Mesenteric fat pad (tissue), 1 donor: ENCODE measurements around the gene KRTAP10-1. TPM values are rescaled to one million over a fixed set of nuclear protein-coding genes. Genes with fewer than 3 reads are reported as not detected.
"Not testable (repeated sequence)": the region's sequence is repeated elsewhere in the genome, so short reads cannot be mapped to it uniquely, and the experiment has no call there.

Source experiments
- DNase-seq: peaks from one replicate; pipeline ENCODE4 v3.0.0-alpha.2; 2020; ENCODE audit warnings: low spot score
- total RNA-seq: library from RNA; stranded (reverse); fragmentation: NEBNext Ultra II Directional; extraction: Animal tissue kit (Norgen Biotek cat#: 25700); gene quantifications from one replicate; pipeline ENCODE4 v1.2.1, GENCODE V29; 2021
- donor health status: DM: yes; HTN: yes; CAD: no.

KRTAP10-1 gene
- total RNA-seq, 1 donor from 2014 or later: not detected

DNA sequence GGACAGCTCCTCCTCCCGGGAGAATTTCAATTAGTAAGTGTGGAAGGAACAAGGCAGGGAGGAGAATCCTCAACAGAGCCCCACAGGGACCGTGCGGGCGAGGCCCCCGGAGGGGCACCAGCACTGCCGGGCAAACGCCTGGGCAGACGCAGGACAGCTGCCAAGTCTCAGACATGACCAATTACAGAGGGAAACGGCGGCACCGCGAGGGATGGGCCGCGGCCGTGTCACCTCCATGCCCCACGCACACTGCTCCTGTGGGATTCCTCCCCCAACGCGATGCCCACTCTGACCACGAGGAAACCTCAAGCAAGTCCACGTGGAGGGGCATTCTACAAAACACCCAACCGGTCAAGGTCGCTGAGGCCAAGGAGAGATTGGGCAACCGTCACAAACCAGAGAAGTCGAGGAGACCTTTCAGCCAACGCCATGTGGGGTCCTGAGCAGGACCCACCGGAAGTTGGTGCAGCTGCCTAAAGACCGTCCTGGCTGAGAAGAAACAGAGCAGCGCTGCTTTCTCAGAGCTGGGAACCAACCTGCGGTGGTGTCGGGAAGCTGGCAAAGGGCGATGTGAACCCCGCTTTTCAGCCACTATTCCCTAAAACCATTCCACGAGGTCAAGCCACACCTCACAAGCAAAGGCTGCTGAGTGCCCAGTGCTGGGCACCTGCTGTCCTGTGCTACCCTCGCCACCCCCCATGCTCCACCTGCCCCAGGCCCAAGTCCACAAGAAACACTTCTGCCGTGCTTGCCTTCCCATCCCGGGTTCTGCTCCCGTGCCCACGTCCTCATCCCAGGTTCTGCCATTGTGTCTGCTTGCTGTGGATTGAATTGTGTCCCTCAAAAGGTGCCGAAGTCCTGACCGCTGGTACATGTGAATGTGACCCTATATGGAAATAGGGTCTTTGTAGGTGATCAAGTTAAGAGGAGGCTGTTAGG lies 32.1 kb upstream of the KRTAP10-1 start:
- DNase-seq: no peak

DNA sequence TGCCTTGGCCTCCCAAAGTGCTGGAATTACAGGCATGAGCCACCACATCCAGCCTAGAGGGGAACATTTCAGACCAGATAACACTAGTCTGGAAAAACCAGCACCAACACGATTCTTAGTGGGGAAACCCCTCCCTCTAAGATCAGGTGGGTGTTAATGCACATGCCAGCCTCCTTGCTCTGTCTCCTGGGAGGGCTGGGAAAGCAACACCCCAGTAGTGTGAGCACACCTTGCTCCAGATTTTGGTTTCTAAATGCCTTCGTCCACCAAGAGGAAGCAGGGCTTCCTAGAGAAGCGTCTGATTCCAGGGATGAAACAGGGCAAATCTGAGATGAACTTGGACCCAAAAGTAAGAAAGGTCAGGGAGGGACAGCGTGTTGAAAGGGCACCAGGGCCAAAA lies 31.3 kb upstream of the KRTAP10-1 start:
- no peak for DNase-seq

GRCh38 chr21:44569861-44570517 lies 30.0 kb upstream of the KRTAP10-1 start:
- no peak for DNase-seq

DNA sequence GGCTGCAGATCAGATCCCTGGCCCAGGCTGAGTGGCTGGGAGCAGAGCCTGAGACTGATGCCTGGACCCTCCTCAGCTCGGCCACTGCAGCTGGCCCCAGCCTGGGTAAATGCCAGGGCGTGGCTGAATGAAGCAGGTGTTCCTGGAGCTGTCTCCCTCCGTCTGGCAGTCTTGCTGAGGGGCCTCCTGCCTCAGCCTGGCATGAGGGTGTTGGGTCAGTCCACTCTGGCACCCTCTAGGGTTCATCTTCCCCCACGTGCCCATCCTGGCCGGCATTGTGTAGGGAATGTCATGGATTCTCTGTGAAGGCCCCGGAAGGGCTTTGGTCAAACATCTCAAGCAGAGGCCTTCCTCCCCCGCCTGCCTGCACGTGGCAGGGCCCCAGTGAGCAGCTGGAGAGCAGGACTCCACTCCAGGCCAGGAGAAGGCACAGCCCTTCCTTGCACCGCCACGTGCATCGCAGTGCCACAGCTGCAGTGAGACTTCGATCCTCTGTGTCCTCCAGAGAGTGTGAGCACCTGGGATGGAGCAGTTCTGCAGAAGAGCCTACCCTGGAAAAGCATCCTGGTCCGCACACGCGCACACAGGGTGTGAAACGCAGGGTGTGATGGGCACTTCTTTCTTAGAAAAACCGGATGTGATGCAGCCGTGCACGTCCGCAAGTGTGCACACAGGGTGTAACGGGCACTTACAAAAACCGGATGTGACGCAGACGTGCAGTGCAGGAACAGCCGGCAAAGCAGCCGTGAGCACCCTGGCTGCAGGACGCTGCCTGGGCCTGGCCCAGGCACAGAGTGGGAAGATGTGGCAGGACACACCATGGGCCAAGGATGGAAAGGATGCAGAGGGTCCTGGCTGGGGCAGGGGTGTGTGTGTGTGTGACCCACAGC lies 28.9 kb upstream of the KRTAP10-1 start:
- no peak for DNase-seq

DNA sequence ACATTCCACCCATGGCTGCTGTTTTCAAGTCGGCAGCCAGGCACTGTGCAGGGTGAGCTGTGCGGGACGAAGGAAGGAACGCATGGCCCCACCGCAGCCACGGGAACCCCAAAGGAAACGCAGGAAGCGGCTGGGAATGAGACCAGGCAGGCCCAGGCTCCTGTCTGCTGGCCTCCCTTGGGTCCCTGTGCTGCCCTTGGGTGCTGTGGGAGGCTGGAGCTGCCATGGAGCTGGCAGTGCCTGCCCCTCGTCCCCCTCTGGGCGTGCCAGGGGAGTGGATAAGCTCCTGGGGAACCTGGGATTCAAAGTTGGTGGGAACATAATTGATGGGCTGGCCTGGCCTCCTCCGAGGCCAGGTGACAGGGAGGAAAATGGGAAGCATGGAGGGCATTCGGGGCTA lies 28.3 kb upstream of the KRTAP10-1 start:
- peak; percentile 85 for DNase-seq

DNA sequence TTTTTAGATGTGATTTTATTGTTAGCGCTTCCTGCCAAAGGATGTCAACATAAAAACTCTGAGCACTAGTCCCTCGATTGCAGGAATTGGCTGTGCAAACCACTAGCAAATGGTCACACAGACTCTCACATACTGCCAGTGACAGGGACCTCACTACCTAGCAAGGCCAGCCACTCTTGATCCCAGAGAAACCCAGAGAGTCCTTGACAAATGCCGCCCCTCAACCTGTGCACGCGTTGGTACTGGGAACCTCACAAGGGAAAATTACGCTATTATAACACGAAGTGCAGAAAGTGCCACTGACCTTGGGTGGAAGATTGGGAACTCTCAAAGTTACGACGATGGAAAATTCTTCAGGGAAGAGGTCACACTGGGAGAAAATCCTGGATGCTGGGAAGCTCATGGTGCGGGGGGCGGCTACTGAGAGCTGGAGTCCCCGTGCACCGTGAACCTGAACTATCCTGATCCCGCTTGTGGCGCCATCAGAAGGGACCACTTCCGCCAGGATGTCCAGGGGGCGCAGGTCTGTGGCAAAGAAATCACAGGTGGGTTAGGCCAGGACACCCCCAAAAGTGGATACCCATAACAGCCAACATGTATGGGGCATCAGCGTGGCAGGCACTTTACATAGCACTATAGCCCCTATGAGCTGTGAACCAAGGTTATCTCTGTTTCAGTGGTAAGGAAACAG lies 27.6 kb upstream of the KRTAP10-1 start:
- no peak for DNase-seq

- no peak for DNase-seq
Measured at GRCh38 chr21:44566403-44566802, 26.4 kb upstream of the KRTAP10-1 start.

DNA sequence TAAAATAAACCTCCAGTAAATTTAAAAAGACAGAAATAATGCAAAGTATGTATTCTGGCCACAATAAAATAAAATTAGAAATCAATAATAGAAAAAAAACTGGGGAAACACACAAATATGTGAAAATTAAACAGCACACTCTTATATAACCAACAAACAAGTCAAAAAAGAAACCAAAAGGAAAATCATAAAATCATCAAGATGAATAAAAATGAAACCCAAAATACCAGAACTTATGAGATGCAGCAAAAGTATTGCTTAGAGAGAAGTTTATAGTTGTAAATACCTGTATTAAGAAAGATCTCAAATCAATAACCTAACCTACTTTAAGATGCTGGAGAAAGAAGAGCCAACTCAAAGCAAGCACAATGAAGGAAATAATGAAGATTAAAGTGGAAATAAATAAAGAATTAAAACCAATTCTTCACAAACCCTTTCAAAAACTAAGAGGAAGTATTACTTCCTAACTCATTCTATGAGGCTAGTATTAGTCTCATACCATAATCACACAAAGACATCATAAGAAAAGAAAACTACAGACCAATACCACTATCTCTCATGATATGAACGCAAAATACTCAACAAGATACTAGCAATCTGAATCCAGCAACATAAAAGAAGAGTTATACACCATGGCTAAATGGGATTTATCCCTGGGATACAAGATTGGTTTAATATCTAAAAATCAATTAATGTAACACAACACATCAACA lies 25.0 kb upstream of the KRTAP10-1 start:
- DNase-seq: no peak

DNA sequence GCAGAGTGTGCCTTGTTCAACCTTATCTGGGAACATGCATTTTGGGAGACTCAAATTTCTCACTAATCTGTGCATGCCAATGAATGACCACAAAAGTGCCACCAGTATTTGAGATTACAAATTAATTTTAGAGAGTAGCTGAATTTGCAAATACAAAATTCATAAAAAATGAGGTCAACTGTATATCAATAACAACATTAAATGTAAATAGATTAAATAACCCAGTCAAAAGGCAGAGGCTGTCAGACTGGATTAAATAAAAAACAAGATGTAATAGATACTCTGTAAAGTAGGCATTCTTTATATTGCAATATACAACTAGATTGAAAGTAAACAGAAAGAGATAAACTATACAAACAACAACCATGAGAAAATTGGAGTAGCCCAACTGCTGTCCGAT lies 24.1 kb upstream of the KRTAP10-1 start:
- no peak for DNase-seq

DNA sequence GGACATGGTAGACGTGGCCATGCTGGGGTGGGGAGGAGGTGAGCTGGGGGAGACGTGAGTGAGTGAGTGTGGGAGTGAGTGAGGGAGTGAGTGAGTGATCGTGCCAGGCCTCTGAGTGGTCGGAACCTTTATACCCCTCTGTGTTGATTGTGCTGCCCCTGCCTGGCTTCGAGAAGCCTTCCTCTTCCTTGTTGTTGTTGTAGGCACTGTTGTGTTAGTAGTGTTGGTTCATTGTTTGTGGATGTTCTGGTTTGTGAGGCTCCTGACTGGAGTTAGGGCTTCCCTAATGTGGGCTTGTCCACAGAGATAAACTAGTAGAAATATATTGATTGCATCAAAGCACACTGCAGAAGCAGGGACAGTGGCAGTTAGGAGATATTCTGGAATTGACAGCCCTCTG lies 18.7 kb upstream of the KRTAP10-1 start, which contains the start of gene KRTAP10-3:
TSS of gene KRTAP10-3 (minus strand) at position 101 of the 400 bp plus-strand sequence. CDS start at position 21, 80 bp downstream.
- DNase-seq: no peak

- DNase-seq: not testable (repeated sequence)
Measured at GRCh38 chr21:44558329-44558675, 18.3 kb upstream of the KRTAP10-1 start.

- peak; percentile 87 for DNase-seq
Measured at GRCh38 chr21:44557491-44558328, 17.7 kb upstream of the KRTAP10-1 start.

GRCh38 chr21:44556879-44557278 lies 16.9 kb upstream of the KRTAP10-1 start:
- DNase-seq: no peak

DNA sequence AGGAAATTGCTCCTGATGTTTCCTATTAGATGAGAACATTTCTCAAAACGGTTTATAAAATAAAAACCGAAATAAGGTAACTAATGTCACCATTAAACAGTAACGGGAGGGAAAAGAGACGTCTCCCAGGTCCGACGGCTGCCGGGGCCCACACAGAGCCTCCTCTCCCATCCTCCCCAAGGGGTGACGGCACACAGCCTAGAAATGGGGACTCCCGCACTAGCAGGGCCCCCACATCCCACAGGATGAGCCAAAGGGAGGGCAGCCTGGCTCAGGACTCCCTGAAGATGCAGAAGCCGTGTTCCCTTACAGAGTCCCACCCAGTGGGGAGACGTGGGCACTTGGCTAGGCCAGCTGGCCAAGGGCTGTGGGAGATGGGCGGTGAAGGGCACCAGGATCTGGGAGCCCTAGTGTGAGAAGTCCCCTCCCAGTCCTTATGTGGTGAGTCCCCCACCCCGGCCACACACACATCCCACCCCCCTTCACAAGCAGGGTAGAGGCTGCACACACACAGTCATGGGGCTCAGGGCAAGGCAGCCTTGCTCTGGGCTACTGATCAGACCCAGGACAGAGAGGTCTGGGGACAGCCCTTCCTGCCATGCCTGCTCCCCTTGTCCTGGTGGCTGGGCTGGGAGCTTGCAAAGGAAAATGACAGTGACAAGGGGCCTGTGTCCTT lies 15.3 kb upstream of the KRTAP10-1 start:
- DNase-seq: peak; percentile 64

DNA sequence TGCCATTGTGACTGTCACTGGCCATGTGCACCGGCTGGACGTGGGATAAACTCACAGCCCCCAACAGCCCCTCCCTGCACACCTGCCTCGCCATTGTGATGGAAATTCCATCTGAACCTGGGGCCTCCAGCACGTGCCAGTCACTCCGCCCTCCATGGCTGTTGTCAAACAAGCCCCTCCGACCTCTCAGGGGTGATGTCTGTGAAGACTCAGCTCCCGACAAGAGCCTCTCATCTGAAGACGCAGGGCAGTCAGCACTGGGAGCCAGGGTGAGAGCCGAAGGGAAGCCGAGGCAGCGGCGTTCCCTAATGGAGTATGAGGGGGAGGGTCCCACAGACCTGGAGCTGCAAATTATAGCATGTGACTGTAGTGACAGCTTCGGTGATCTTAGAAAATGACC lies 12.7 kb upstream of the KRTAP10-1 start:
- DNase-seq: peak; percentile 76

DNA sequence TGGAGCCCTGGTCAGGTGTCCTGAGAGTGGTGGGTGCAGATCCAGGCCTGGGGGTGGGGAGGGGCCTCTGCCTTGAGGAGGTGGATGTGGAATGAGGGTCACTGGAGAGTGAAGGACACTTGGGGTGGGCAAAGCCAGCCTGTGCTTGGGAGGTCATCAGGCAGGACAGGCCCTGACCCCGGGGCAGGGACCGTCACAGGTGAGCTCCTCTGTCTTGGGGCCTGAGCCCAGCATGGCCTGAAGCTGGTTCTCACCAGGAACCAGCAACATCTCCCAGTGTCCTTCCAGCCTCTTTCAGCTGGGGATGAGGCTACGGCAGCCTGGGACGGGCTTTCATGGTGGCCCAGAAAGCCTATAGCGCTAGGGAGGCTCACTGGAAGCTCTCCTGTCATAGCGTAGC lies 12.1 kb upstream of the KRTAP10-1 start:
- DNase-seq: peak; percentile 67

- peak; percentile 83 for DNase-seq
Measured at GRCh38 chr21:44551340-44551961, 11.5 kb upstream of the KRTAP10-1 start, which contains the start of gene KRTAP10-2. Gene KRTAP10-2, minus strand, starts transcription at chr21:44551505. Its CDS starts 47 bp downstream, at chr21:44551458.

DNA sequence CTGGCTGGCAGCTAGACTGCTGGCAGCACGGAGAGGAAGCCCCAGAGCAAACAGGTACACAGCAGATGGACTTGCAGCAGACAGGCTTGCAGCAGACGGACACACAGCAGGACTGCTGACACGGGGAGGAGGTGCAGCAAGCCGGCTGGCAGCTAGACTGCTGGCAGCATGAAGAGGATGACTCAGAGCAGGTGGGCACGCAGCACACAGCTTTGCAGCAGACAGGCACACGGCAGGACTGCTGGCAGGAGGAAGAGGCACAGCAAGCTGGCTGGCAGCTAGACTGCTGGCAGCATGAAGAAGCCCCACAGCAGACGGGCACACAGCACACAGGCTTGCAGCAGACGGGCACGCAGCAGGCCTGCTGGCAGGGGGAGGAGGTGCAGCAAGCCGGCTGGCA lies 10.8 kb upstream of the KRTAP10-1 start:
- DNase-seq: peak; percentile 35
